Measurements from ENCODE around the gene CCDC68.
A peak's percentile ranks its signal among the peaks of the same experiment; 100 is the strongest.

CCDC68 gene

GRCh38 chr18:54960197-54960596, 936 bp upstream of the CCDC68 start:
- DNase-seq = no peak

DNA sequence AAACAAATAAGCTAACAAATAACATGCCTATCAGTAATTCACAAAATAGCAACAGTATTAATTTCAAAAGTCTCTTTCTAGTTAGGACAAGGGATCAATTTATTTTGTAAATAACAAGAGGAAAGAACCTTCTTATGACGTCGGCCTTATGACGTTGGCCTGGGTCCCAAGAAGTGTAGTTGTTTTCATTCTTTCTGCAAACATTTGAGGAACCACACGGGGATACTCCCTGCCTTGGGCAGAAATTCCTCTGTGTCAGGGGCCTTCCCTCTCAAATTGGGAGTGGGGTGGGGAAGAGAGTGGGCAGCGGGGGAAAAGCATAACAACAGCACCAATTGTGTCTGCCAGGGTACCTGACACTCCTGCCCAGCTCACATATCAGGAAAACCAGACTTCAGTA, 1.3 kb downstream of the CCDC68 start:
- DNase-seq = no peak

- no peak for DNase-seq
Measured at GRCh38 chr18:54957296-54957832, 1.9 kb downstream of the CCDC68 start.

GRCh38 chr18:54956506-54956905, 2.8 kb downstream of the CCDC68 start:
- DNase-seq = no peak

DNA sequence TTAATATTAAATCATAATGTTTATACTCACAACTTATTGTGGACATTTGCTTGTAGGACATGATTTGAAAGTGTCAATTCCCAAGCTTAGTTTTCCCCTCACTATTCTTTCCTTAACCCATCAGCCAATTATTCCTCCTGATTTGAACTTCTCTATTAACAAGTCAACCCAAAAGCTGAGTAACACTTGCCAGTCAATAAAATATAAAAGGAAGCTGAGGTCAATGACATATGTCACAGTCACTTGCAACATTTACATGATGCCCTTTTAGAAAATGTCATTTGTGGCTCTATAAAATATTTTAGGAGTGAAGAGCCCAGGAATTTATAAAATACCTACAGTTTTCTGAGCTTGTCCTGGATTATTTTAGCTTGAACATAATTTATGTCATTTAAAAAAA, 7.2 kb downstream of the CCDC68 start:
- DNase-seq = no peak

DNA sequence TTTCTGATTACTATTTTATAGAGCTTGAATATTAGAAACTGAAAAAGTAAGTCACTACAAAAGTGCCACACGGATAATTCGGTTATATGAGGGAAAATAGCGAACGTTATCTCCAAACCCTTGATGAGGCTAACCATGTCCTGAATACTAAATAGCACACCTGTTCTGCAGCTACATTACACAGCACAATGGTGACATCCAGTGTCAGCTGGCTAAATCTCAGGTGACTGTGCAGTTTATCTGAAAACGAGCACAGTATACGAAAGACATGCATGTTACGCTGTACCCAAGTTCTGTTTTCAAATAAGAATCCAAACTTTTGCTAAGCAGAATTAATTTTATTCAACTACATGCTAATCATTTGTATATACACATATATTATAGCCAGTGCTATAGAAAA, 9.0 kb downstream of the CCDC68 start:
- peak; percentile 39 for DNase-seq

DNA sequence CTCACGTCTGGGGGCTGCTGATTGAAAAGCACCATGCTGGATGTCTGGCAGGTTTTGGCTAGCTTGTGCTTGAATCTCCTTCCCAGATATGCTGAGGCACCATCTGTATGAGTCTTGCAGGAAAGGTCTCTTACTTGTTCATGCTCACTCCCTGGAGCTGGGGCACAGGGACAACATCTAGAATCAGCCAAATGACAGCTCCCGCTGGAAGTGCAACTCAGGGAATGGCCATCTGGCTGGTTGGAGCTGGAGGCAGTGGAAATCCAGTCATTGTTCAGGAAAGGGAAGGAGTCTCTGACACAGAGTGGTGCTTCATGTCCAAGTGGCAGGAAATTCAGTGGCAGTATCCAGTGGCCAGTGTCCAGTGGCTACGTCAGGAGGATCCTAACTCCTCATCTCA, 9.7 kb downstream of the CCDC68 start:
- no peak for DNase-seq

DNA sequence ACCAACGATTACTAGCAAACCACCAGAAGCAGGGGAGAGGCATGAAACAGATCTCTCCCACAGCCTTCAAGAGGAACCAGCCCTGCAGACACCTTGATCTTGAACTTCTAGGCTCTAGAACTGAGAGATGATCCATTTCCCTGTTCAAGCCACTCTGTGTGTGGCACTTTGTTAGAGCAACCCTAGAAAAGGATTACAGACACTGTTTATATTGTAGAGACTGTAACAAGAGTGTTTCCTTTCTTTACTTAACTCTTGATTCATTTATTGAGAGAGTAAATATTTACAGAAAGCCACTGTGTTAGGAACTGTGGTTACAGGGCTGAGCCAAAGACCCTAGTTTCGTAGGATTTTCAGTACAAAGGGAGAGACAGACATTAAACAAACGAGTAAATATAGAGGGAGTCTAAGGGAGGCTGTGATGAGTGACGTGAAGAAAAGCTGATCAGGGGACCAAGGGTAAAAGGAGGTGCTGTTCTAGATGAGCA, 10.9 kb downstream of the CCDC68 start:
- DNase-seq = no peak

GRCh38 chr18:54947091-54947490, 12.2 kb downstream of the CCDC68 start:
- DNase-seq = no peak

GRCh38 chr18:54946149-54946581, 13.1 kb downstream of the CCDC68 start:
- no peak for DNase-seq

- DNase-seq = no peak
Measured at GRCh38 chr18:54945576-54946125, 13.6 kb downstream of the CCDC68 start.

DNA sequence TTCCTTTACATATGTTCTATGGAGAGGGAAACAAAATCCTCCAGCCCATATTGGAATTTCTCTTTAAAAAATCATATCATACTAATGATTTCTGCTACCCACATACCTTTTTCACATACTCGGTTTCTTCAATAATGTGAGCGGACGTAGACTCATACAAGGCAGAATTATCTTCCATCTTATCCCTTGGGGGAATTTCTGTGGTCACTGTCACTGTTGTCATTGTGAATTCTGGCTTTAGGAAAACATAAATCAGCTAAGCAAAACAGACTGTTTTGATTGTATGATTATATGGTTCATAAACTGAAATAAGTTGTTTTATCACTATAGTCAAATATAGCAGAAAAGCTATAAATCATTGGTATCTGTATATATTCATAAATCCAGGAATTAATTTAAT, 16.7 kb downstream of the CCDC68 start:
- no peak for DNase-seq

GRCh38 chr18:54942144-54942543, 17.1 kb downstream of the CCDC68 start:
- DNase-seq = no peak

- no peak for DNase-seq
Measured at GRCh38 chr18:54939361-54939917, 19.8 kb downstream of the CCDC68 start.

GRCh38 chr18:54938506-54938905, 20.8 kb downstream of the CCDC68 start:
- DNase-seq = no peak

DNA sequence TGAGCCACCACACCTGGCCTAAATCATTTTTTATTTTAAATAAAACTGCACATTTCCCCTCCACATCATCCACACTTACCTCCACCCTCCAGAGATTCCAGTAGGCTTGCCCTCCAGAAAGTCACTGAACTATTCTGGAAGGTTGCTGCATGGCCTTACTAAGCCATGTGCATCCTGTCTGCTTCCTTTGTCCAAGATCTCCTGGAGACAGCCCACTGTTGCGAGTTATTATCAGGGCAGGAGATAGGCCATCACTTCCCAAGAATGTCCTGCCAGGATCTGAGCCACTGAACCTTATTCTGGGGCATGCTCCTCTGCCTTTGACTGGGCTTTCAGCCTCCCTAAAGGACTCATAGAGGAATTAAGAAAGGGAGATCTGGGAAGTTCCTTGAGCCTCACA, 26.8 kb downstream of the CCDC68 start:
- DNase-seq = no peak

- DNase-seq = no peak
Measured at GRCh38 chr18:54931152-54931551, 28.1 kb downstream of the CCDC68 start.

- no peak for DNase-seq
Measured at GRCh38 chr18:54928236-54928635, 31.0 kb downstream of the CCDC68 start.

GRCh38 chr18:54926593-54927325, 32.5 kb downstream of the CCDC68 start:
- no peak for DNase-seq

- no peak for DNase-seq
Measured at GRCh38 chr18:54924948-54925347, 34.3 kb downstream of the CCDC68 start.

DNA sequence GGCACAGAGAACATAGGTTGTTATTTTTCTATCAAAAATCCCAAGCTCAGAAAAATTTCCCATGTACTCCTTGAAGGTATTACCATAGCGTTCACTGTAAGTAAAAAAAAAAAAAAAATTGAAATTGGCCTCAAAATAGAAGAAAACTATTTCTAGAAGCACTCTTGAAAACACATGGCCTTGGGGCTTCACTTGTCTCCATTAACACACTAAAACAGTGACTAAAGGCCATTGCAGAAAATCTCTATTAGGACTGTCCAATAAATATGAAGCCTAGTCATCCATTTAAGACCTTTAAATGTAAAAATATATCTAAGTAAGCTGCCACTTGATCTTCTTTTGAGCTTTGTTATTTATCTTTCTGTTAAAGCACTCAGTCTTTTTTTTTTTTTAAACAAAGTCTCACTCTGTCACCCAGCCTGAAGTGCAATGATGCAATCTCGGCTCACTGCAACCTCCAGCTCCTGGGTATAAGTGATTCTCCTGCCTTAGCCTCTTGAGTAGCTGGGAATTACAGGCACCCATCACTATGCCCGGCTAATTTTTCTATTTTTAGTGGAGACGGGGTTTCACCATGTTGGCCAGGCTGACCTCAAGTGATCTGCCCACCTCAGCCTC, 35.8 kb downstream of the CCDC68 start:
- no peak for DNase-seq

DNA sequence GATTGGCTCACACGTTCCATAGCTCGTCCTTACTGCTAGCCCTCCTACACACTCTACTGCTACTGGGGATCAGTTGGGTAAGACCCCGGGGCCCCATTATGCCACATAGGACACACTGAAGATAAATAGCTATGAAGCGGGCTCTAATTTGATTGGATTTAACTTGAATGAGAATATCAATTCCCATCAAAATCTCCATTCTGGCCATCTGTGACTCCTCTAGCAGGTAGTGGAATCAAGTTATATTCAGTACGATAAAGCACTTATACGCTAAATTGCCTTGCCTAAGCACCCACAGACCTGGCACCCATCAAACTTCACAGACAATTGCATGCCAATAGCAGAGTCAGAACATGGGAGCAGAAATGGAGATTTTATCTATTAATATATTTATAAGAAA, 39.8 kb downstream of the CCDC68 start:
- DNase-seq = no peak

DNA sequence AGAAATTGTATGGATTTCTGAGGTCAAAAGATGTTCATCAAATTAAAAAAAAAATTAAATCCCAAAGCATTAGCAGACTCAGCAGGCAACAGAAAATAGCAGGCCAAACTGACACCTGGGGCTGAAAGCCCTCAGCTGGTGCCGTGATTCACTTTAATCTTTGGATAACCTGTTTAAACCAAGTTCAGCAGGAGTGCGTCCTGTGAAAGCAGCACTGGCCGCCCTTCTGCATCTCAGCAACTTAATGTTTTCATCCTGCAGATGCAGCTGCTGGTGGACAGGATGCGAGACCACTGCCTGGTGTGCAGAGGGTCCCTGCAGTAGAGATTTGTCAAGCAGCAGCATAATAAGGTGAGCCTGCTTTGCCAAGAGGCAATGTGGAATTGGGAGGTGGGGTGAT, 41.2 kb downstream of the CCDC68 start:
- no peak for DNase-seq

DNA sequence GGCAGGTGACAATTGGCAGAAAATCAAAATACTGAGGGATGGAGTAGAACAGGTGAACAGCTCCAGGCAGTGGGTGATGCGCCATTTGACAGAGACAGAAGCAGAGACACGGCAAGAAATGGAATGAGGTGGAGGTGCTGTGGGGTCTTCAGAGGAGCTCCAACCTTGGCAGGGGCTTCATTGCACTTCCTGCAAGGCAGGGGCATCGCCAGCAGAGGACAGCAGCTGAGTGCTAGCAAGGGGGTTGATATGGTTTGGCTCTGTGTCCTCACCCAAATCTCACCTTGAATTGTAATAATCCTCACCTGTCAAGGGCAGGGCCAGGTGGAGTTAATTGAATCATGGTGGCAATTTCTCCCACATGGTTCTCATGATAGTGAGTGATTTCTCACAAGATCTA, 42.8 kb downstream of the CCDC68 start:
- DNase-seq = no peak

Measured in NCI-H1417 treated with DMSO at 0.1 percent for 48 hours (cell line).